Progenitor cell of endocrine pancreas (in vitro differentiated cells): ENCODE measurements around the gene ANAPC4. TPM values are rescaled to one million over a fixed set of nuclear protein-coding genes. Genes with fewer than 3 reads are reported as not detected.

Source experiments
- DNase-seq: peaks from one replicate; pipeline ENCODE4 v3.0.0; 2021; ENCODE audit warnings: low spot score; ENCODE audit not compliant: unreplicated experiment
- H3K27ac Mint-ChIP-seq: 2 replicates; pipeline ENCODE4 v1.8.0; 2021; ENCODE audit warnings: mild to moderate bottlenecking, moderate library complexity, mixed read lengths
- H3K27me3 Mint-ChIP-seq: 2 replicates; pipeline ENCODE4 v1.8.0; 2021; ENCODE audit warnings: mixed read lengths
- H3K36me3 Mint-ChIP-seq: 2 replicates; pipeline ENCODE4 v1.8.0; 2022; ENCODE audit warnings: mixed read lengths; ENCODE audit not compliant: insufficient read depth
- H3K4me1 Mint-ChIP-seq: 2 replicates; pipeline ENCODE4 v1.8.0; 2021; ENCODE audit warnings: low read depth, mixed read lengths
- H3K4me3 Mint-ChIP-seq: 2 replicates; pipeline ENCODE4 v1.8.0; 2021; ENCODE audit warnings: low read depth, mild to moderate bottlenecking, moderate library complexity, mixed read lengths
- H3K9me3 Mint-ChIP-seq: 2 replicates; pipeline ENCODE4 v1.8.0; 2021; ENCODE audit warnings: low read depth, mixed read lengths
- total RNA-seq: library from RNA; stranded (reverse); gene quantifications from 2 replicates; pipeline ENCODE4 v1.2.1, GENCODE V29; 2021
- TF ChIP-seq, protein P1 (sequence below): fragments of 200-600 bp; sonication (generic); IDR thresholded peaks from one replicate; pipeline ENCODE4 v1.5.0; 2021; ENCODE audit warnings: antibody characterized with exemption, mild to moderate bottlenecking; ENCODE audit not compliant: unreplicated experiment

The ANAPC4 gene
- total RNA-seq, 1 donor from 2014 or later: 39.5 TPM

DNA sequence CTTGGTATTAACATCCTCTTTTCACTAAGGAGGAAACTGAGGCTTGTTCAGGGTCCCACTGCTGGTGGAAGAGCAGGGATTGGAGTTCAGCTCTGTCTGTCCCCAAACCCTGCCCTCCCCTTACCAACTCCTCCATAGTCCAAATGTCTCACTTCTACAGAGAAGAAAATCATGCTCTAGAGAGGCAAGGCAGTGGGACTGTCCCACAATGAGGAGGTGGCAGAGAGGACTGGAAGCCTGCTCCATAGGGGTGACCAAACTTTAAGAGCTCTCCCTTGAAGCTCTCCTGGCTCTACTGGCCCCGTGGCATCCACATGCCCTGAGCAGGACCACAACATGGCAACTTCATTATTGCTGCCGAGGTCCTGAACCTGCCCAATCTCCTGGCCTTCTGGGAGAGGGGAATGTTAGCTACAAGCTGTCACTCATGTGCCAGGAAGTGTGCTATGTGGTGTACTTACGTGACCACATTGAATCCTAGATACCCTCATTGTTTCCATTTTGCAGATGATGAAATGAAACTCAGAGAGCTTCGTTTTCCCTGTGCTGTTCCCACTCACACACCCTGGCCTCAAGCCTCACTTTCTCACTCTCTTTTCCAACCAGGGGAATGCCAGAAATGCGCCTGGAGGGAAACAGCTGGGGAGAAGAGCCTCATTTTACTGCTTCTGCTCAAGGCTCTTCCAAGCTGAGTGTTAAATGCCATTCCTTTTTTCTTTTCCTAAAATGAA is 71.5 kb downstream of the ANAPC4 start:
- H3K27me3 Mint-ChIP-seq: no peaks in the 10 kb centered on the region
- no peak overlapping the region for H3K27ac Mint-ChIP-seq
- no peaks in the 10 kb centered on the region for H3K36me3 Mint-ChIP-seq
- no peak for DNase-seq
- peaks cover 7% of the 10 kb centered on the region for H3K4me1 Mint-ChIP-seq
- TF ChIP-seq, protein P1, sequence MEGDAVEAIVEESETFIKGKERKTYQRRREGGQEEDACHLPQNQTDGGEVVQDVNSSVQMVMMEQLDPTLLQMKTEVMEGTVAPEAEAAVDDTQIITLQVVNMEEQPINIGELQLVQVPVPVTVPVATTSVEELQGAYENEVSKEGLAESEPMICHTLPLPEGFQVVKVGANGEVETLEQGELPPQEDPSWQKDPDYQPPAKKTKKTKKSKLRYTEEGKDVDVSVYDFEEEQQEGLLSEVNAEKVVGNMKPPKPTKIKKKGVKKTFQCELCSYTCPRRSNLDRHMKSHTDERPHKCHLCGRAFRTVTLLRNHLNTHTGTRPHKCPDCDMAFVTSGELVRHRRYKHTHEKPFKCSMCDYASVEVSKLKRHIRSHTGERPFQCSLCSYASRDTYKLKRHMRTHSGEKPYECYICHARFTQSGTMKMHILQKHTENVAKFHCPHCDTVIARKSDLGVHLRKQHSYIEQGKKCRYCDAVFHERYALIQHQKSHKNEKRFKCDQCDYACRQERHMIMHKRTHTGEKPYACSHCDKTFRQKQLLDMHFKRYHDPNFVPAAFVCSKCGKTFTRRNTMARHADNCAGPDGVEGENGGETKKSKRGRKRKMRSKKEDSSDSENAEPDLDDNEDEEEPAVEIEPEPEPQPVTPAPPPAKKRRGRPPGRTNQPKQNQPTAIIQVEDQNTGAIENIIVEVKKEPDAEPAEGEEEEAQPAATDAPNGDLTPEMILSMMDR: no peak
- no peak overlapping the region for H3K4me3 Mint-ChIP-seq
- no peaks in the 10 kb centered on the region for H3K9me3 Mint-ChIP-seq

DNA sequence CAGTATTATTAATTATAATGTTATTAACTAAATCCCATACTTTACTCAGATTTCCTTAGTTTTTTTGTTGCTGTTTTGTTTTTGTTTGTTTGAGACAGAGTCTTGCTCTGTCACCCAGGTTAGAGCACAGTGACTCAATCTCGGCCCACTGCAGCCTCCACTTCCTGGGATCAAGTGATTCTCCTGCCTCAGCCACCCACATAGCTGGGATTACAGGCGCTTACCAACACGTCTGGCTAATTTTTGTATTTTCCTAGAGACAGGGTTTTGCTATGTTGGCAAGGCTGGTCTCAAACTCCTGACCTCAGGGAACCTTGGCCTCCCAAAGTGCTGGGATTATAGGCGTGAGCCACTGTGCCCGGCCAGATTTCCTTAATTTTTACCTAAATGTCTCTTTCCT is 72.2 kb downstream of the ANAPC4 start:
- Mint-ChIP-seq H3K36me3 (no peaks in the 10 kb centered on the region), H3K27ac (no peak overlapping the region), H3K27me3 (no peaks in the 10 kb centered on the region), H3K4me3 (no peak overlapping the region), H3K9me3 (no peaks in the 10 kb centered on the region), H3K4me1 (peaks cover 7% of the 10 kb centered on the region)
- no peak for DNase-seq
- TF ChIP-seq, protein P1: no peak

DNA sequence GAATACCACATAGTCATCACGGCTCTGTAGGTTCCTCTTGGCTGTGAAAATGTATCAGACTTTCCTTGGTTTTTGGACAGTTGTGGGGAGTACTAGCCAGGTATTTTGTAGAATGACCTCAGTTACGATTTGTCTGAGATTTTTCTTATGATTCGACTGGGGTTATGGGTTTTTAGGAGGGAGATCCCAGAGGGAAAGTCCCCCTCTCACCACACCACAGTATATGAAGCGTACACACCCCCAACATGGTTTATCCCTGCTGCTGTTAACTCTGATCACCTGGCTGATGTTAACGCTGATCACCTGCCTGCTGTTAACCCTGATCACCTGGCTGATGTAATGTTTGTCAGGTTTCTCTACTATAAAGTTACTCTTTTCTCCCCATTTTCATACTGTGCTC is 72.6 kb downstream of the ANAPC4 start:
- TF ChIP-seq, protein P1: no peak
- H3K4me3 Mint-ChIP-seq: no peak overlapping the region
- no peaks in the 10 kb centered on the region for H3K9me3 Mint-ChIP-seq
- H3K4me1 Mint-ChIP-seq: peaks cover 7% of the 10 kb centered on the region
- no peak for DNase-seq
- no peaks in the 10 kb centered on the region for H3K27me3 Mint-ChIP-seq
- H3K36me3 Mint-ChIP-seq: no peaks in the 10 kb centered on the region
- no peak overlapping the region for H3K27ac Mint-ChIP-seq

DNA sequence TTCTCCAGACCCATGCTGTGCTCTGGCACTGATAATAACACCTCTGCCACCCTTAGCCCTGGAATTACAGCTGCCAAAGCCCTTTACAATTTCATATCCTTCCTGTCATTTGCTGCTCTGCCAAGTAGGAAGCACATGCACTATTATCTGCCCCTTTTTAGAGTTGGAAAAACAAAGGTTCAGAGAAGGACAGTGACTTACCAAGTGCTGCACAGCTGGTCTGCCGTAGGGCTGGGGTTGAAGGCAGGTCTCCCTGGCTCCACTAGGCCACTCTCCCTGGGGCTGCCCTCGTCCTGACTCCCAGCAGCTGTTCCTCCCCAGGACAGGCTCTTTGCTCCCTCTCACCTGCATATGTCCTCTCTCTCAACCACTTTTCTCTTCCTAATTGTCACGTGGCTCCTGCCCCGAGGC is 73.4 kb downstream of the ANAPC4 start:
- TF ChIP-seq, protein P1: no peak
- H3K4me1 Mint-ChIP-seq: peaks cover 7% of the 10 kb centered on the region

DNA sequence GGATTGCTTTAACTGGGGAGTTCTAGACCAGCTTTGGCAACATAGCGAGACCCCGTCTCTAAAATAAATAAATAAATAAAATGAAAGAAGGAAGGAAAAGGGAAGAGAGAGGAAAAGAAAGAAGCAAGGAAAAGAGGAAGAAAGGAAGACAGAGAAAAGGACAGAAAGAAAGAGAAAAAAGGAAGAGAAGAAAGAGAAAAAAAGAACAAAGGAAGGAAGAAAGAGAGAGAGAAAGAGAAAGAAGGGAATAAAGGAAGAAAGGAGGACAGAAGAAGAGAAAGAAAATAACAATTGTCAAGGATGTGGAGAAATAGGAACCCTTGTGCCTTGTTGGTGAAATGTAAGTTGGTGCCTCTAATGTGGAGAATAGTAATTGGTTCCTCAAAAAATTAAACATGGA is 74.6 kb downstream of the ANAPC4 start:
- DNase-seq: no peak
- Mint-ChIP-seq H3K27ac (no peak overlapping the region), H3K4me1 (peaks cover 6% of the 10 kb centered on the region), H3K27me3 (no peaks in the 10 kb centered on the region), H3K9me3 (no peaks in the 10 kb centered on the region), H3K36me3 (no peaks in the 10 kb centered on the region), H3K4me3 (no peak overlapping the region)
- TF ChIP-seq, protein P1: no peak

More for the DNA sequence above, 73.4 kb downstream of the ANAPC4 start:
- H3K27ac Mint-ChIP-seq: no peak overlapping the region
- no peak overlapping the region for H3K4me3 Mint-ChIP-seq
- H3K36me3 Mint-ChIP-seq: no peaks in the 10 kb centered on the region
- DNase-seq: no peak
- no peaks in the 10 kb centered on the region for H3K9me3 Mint-ChIP-seq
- no peaks in the 10 kb centered on the region for H3K27me3 Mint-ChIP-seq
